A549 treated with dexamethasone at 1 μM for 4 hours (cell line): ENCODE data around the gene NTM. TPM values are rescaled to one million over a fixed set of nuclear protein-coding genes. Genes with fewer than 3 reads are reported as not detected.

ENCODE experiments used
- total RNA-seq: library from RNA; stranded (reverse); fragments of 200-300 nt; extraction: Qiagen RNA extraction; gene quantifications from 5 replicates; pipeline ENCODE4 v1.2.3, GENCODE V29; 2022

The NTM gene
- total RNA-seq: not detected in 5 replicates

GRCh38 chr11:131370090-131370751 is at the start of gene NTM:
TSS of gene NTM (plus strand) at chr11:131370615.

